Neutrophil (primary cell): ENCODE data around the gene LCMT1.
"Not testable (repeated sequence)": the region's sequence is repeated elsewhere in the genome, so short reads cannot be mapped to it uniquely, and the experiment has no call there.

ENCODE experiments used
- H3K27ac ChIP-seq: fragments of 200-600 bp; sonication (generic); 2 replicates; pipeline ENCODE4 v1.5.1; 2016; ENCODE audit warnings: mild to moderate bottlenecking, moderate library complexity
- H3K27me3 ChIP-seq: fragments of 200-600 bp; sonication (generic); 2 replicates; pipeline ENCODE4 v1.6.0; 2016; ENCODE audit warnings: mild to moderate bottlenecking
- H3K36me3 ChIP-seq: fragments of 200-600 bp; sonication (generic); 2 replicates; pipeline ENCODE4 v1.5.1; 2017
- H3K4me1 ChIP-seq, 2 experiments: fragments of 200-600 bp in 1 of 2; sonication (generic) in 1 of 2; 1 replicate in 1 of 2; 2 replicates in 1 of 2; pipeline versions ENCODE4 v1.5.1 to v1.6.1; 2013 to 2016; ENCODE audit warnings: low read depth in 1 of 2, low read length in 1 of 2, mild to moderate bottlenecking in 1 of 2, moderate library complexity in 1 of 2; ENCODE audit not compliant: control insufficient read depth in 1 of 2, insufficient read depth in 1 of 2
- H3K4me3 ChIP-seq, 2 experiments: fragments of 200-600 bp in 1 of 2; sonication (generic) in 1 of 2; 1 replicate in 1 of 2; 2 replicates in 1 of 2; pipeline ENCODE4 v1.5.1; 2013 to 2016; ENCODE audit warnings: low read depth in 1 of 2, low read length in 1 of 2, mild to moderate bottlenecking in 1 of 2, moderate library complexity in 1 of 2
- H3K9me3 ChIP-seq: fragments of 200-600 bp; sonication (generic); 2 replicates; pipeline ENCODE4 v1.5.1; 2016
- CTCF ChIP-seq: fragments of 200-600 bp; sonication (generic); IDR thresholded peaks from 2 replicates; pipeline ENCODE4 v1.5.1; 2016; ENCODE audit warnings: antibody characterized with exemption

The LCMT1 gene

GRCh38 chr16:25111403-25112166, at the start of gene LCMT1:
Gene LCMT1, plus strand, starts transcription at chr16:25111742. Its CDS starts 142 bp downstream, at chr16:25111884.
- Histone ChIP-seq H3K27ac (peak within 1 kb of the TSS; percentile 79), H3K27me3 (no peaks in the 10 kb centered on the region)

GRCh38 chr16:25063102-25063501, 48.4 kb upstream of the LCMT1 start:
- Histone ChIP-seq H3K9me3 (no peaks in the 10 kb centered on the region), H3K36me3 (no peaks in the 10 kb centered on the region), H3K4me1 (peaks cover 6 to 18% of the 10 kb centered on the region in 2 experiments), H3K4me3 (no peak overlapping the region), H3K27ac (no peak overlapping the region), H3K27me3 (no peaks in the 10 kb centered on the region)
- TF ChIP-seq CTCF = no peak

More at GRCh38 chr16:25111403-25112166, at the start of gene LCMT1:
- no peaks in the 10 kb centered on the region for H3K9me3 ChIP-seq
- H3K36me3 ChIP-seq = no peaks in the 10 kb centered on the region
- peak; percentile 1 for TF ChIP-seq CTCF
- peak within 1 kb of the TSS; percentile 80 to 86 for H3K4me3 ChIP-seq
- H3K4me1 ChIP-seq = peaks cover 25 to 27% of the 10 kb centered on the region in 2 experiments

- no peak for TF ChIP-seq CTCF
- no peaks in the 10 kb centered on the region for H3K36me3 ChIP-seq
- no peaks in the 10 kb centered on the region for H3K27me3 ChIP-seq
- no peak overlapping the region for H3K4me3 ChIP-seq
- no peak overlapping the region for H3K27ac ChIP-seq
- H3K4me1 ChIP-seq = peaks cover 6 to 18% of the 10 kb centered on the region in 2 experiments
- no peaks in the 10 kb centered on the region for H3K9me3 ChIP-seq
Observed at GRCh38 chr16:25063865-25064264, 47.7 kb upstream of the LCMT1 start.

GRCh38 chr16:25064281-25064680, 47.3 kb upstream of the LCMT1 start:
- peaks cover 6 to 18% of the 10 kb centered on the region in 2 experiments for H3K4me1 ChIP-seq

GRCh38 chr16:25064937-25065336, 46.6 kb upstream of the LCMT1 start:
- peaks cover 6 to 18% of the 10 kb centered on the region in 2 experiments for H3K4me1 ChIP-seq
- TF ChIP-seq CTCF = no peak
- no peaks in the 10 kb centered on the region for H3K36me3 ChIP-seq
- no peaks in the 10 kb centered on the region for H3K9me3 ChIP-seq
- H3K4me3 ChIP-seq = no peak overlapping the region
- no peaks in the 10 kb centered on the region for H3K27me3 ChIP-seq
- H3K27ac ChIP-seq = no peak overlapping the region

More at GRCh38 chr16:25064281-25064680, 47.3 kb upstream of the LCMT1 start:
- not testable (repeated sequence) for H3K4me3 ChIP-seq, H3K27me3 ChIP-seq, H3K27ac ChIP-seq, H3K36me3 ChIP-seq, H3K9me3 ChIP-seq

GRCh38 chr16:25065899-25066298, 45.6 kb upstream of the LCMT1 start:
- no peaks in the 10 kb centered on the region for H3K36me3 ChIP-seq
- H3K27ac ChIP-seq = no peak overlapping the region
- H3K4me1 ChIP-seq = peaks cover 6 to 16% of the 10 kb centered on the region in 2 experiments
- no peaks in the 10 kb centered on the region for H3K9me3 ChIP-seq
- TF ChIP-seq CTCF = no peak
- no peak overlapping the region for H3K4me3 ChIP-seq
- no peaks in the 10 kb centered on the region for H3K27me3 ChIP-seq
